HTERT RPE-1 (cell line): ENCODE measurements around the gene TMSB4Y.

ENCODE experiments used
- in situ Hi-C: fragments of 300-500 bp; cut with MboI; formaldehyde crosslinking; loops from 4 replicates; pipeline ENCODE4 v1.14.3; 2020; ENCODE audit warnings: low sequenced_read_pairs

TMSB4Y gene

GRCh38 chrY:13703568-13703968 lies at the start of gene TMSB4Y:
TSS of gene TMSB4Y (plus strand) at chrY:13703899.
- in situ Hi-C loops: no loop called here

DNA sequence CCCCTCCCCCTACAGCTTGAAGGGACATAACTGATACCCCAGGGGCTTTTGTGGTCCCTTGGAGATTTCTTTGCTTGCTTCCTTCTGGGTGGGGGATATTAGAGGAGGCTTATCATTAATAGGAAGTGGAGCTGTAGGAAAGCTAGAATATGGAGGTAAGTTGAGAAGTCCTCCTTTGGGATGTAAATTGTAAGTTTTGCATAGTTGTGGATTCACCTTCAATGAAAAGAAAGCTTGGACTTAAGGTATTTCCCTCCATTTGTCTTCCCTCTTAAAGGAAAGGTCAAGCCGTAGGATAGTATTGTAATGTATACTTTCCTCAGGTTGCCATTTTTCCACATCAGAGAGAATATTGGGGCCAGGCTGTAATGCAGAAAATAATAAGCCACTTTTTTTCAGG lies 39.5 kb upstream of the TMSB4Y start:
- in situ Hi-C loops: no loop called here

GRCh38 chrY:13671122-13671521 lies 32.6 kb upstream of the TMSB4Y start:
- in situ Hi-C loops: no loop called here

DNA sequence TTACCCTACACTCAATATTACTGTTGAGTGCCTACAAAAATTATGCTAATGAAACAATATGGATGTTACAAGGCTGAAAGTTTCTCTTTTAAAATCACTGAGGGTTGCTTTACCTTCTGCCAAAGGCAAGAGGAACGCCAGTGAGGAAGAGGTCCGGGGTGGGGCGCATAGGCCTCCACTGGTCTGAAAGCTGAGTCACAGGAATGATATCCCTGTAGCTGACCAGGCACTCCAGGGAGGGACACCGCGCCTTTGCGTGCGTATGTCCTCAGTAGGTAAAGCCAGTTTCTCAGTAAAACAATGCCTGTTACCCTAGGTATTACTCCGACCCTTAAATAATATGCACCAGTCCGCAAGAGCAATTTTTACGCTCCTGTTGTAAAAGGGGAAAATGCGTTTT lies 1.4 kb upstream of the TMSB4Y start:
- in situ Hi-C loops: no loop called here

DNA sequence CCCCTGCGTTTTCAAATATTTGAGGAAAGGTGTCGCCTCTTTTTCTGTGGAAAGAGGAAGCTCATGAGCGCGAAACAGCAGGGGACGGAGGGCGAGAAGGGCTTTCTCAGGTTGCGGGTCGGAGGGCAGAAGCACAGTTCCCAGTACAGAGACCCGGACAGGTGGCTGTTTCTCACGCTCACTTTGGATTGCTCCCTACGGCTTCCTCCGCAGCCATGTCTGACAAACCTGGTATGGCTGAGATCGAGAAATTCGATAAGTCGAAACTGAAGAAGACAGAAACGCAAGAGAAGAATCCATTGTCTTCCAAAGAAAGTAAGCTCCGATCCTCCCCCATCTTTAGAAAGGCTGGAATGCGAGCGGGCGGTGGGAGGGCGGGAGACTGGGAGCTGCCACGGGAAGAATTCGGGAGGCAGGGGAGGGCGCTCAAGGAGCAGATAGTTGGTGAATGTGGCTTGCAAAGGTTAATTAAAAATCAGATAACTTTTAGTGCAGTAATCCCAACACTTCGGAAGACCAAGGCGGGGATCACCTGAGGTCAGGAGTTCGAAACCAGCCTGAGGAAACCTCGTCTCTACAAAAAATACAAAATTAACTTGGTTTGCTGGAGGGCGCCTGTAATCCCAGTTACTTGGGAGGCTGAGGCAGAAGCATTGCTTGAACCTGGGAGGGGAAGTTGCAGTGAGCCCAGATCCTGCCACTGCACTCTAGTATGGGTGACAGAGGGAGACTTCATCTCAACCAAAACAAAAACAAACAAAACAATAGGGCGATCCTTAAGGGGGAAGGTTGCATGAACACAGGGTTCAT lies 627 bp downstream of the TMSB4Y start:
- in situ Hi-C loops: no loop called here

DNA sequence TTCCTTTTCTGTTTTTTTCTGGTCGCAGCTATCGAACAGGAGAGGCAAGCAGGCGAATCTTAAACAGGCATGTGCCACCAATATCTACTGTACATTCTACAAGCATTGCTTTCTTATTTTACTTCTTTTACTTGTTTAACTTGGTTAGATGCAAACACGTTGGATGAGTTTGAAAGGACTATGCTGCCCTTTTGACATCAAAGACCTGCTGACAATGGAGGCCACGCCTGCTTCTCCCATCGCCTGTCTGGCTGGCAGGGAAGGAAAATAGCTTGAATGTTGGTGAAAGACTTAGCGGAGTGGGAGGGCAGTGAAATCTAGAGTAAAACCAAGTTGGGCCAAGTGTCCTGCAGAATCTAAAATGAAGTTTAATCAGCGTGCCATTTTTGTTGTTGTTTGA lies 1.5 kb downstream of the TMSB4Y start:
- in situ Hi-C loops: no loop called here

GRCh38 chrY:13708038-13708437 lies 4.3 kb downstream of the TMSB4Y start:
- in situ Hi-C loops: no loop called here

DNA sequence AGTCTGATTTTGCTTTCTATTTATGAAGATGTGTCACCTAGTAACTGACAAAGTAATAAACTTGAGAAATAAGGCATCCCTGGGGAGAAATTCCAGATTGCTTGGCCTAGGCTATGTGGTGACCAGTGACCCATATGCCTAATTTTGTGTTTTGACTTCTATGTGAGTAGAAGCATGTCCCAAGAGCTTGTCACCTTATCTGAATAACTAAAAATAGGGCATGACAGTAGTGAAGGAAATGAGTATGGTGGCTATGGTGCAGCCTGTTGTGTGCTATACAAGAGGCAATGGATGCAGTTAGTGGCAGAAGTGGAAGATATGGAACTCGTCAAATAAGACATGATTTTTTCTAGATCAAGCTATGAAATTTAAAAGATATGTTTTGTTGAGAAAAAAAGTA lies 15.3 kb downstream of the TMSB4Y start:
- in situ Hi-C loops: no loop called here

DNA sequence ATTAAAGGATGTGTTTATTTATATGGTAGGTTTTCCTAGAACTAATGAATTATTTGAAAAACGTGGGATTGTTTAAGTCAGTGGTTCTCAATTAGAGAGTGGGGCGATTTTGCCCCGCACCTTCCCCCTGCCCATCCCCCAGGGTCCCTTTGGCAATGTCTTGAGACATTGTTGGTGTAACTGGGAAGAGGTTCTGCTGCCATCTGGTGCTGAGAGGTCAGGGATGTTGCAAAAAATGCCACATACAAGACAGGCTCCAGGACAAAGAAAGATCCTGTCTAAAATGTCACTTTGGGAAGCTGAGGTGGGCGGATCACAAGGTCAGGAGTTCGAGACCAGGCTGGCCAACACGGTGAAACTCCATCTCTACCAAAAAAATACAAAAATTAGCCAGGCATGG lies 25.8 kb downstream of the TMSB4Y start:
- in situ Hi-C loops: no loop called here

DNA sequence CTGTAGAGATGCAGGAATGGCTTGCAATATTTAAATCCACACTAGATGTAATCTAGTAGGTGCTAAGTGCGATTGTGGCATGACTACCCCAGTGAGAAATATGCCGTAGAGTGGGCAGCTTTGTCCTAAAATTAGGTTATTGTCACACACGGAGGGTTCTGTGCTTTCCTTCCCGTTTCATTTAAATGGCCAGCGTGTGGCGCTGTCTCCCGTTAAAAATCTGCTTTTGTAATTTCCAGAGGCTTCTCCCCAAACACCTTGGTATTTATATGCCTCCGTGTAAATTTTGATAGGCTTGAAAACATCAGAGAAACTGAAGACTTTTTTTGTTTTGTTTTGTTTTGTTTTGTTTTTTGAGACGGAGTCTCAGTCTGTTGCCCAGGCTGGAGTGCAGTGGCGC lies 34.9 kb downstream of the TMSB4Y start:
- in situ Hi-C loops: no loop called here

- in situ Hi-C loops: no loop called here
Observed at GRCh38 chrY:13751289-13752071, 47.8 kb downstream of the TMSB4Y start.

GRCh38 chrY:13754661-13755060 lies 51.0 kb downstream of the TMSB4Y start:
- in situ Hi-C loops: no loop called here
